ENCODE data around the gene AQP12A. TPM values are rescaled to one million over a fixed set of nuclear protein-coding genes. Genes with fewer than 3 reads are reported as not detected.

Gene AQP12A
- total RNA-seq, 1 donor from 2014 or later = not detected

DNA sequence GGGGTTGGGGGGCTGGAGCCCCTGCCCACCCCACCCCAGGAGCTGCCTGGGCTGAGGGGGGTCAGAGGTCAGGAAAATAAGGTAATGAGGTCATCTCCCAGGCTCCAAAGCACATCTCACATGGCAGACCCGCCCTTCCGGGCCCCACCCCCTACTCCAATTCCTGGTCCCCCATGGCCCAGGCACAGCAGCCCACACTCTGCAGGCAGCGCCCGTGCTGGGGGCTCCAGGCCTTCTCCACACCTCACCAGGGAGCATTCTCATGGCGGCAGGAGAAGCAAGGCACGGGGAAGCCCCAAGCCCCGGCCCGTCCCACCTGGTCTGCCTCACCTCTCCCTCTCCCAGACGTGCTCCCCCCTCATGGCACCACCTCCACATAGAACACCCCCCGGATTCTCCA is 43.8 kb downstream of the AQP12A start:
- peaks cover 16 to 36% (median 35%) of the 10 kb centered on the region in 3 donors for H3K27me3 ChIP-seq (ENCODE audit: control insufficient read depth in 3 of 3, insufficient read depth in 3 of 3, low read length in 3 of 3)

GRCh38 chr2:240736281-240737250 is 44.9 kb downstream of the AQP12A start:
- H3K27ac ChIP-seq (ENCODE audit: low read depth, low read length) = no peak overlapping the region
- peaks cover 6 to 33% (median 24%) of the 10 kb centered on the region in 3 donors for H3K27me3 ChIP-seq (ENCODE audit: control insufficient read depth in 3 of 3, insufficient read depth in 3 of 3, low read length in 3 of 3)
- no peaks in the 10 kb centered on the region for H3K9me3 ChIP-seq (ENCODE audit: control insufficient read depth in 3 of 3, low read length in 3 of 3)
- H3K4me1 ChIP-seq (ENCODE audit: control insufficient read depth in 3 of 3, insufficient read depth in 3 of 3, low read length in 3 of 3) = no peaks in the 10 kb centered on the region
- H3K4me3 ChIP-seq (ENCODE audit: low read length in 3 of 3) = no peak overlapping the region
- H3K9ac ChIP-seq (ENCODE audit: low read depth in 1 of 3, low read length in 3 of 3) = no peak overlapping the region
- H3K36me3 ChIP-seq (ENCODE audit: control insufficient read depth in 3 of 3, insufficient read depth in 3 of 3, low read length in 3 of 3) = no peaks in the 10 kb centered on the region

More for the DNA sequence above, 43.8 kb downstream of the AQP12A start:
- Histone ChIP-seq H3K4me1 (ENCODE audit: control insufficient read depth in 3 of 3, insufficient read depth in 3 of 3, low read length in 3 of 3) (no peaks in the 10 kb centered on the region), H3K27ac (ENCODE audit: low read depth, low read length) (no peak overlapping the region), H3K36me3 (ENCODE audit: control insufficient read depth in 3 of 3, insufficient read depth in 3 of 3, low read length in 3 of 3) (no peaks in the 10 kb centered on the region), H3K9me3 (ENCODE audit: control insufficient read depth in 3 of 3, low read length in 3 of 3) (no peaks in the 10 kb centered on the region), H3K4me3 (ENCODE audit: low read length in 3 of 3) (no peak overlapping the region), H3K9ac (ENCODE audit: low read depth in 1 of 3, low read length in 3 of 3) (no peak overlapping the region)

GRCh38 chr2:240737512-240737911 is 45.8 kb downstream of the AQP12A start:
- Histone ChIP-seq H3K27me3 (ENCODE audit: control insufficient read depth in 3 of 3, insufficient read depth in 3 of 3, low read length in 3 of 3) (peaks cover 6 to 36% (median 23%) of the 10 kb centered on the region in 3 donors), H3K4me1 (ENCODE audit: control insufficient read depth in 3 of 3, insufficient read depth in 3 of 3, low read length in 3 of 3) (no peaks in the 10 kb centered on the region), H3K9ac (ENCODE audit: low read depth in 1 of 3, low read length in 3 of 3) (no peak overlapping the region), H3K9me3 (ENCODE audit: control insufficient read depth in 3 of 3, low read length in 3 of 3) (no peaks in the 10 kb centered on the region), H3K27ac (ENCODE audit: low read depth, low read length) (no peak overlapping the region), H3K4me3 (ENCODE audit: low read length in 3 of 3) (no peak overlapping the region), H3K36me3 (ENCODE audit: control insufficient read depth in 3 of 3, insufficient read depth in 3 of 3, low read length in 3 of 3) (no peaks in the 10 kb centered on the region)

DNA sequence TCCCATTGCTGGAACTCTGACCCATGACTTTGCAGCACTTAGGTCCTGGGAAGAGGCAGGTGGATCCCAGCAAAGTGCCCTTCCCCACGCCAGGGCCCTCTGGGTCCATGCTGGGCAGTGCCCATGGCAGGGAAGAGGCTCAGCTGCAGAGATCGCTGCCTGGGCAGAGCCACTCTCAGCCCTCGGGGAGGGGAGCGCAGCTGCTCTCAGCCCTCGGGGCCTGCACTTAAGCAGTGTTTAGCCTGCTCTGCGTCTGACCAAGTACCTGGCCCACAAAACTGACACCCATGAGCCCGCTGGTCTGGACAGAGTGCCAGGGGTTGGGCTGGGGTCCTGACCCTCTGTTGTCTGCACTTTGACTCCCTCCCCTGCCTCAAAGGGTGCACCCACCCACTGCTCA is 46.3 kb downstream of the AQP12A start:
- no peaks in the 10 kb centered on the region for H3K4me1 ChIP-seq (ENCODE audit: control insufficient read depth in 3 of 3, insufficient read depth in 3 of 3, low read length in 3 of 3)
- no peak overlapping the region for H3K4me3 ChIP-seq (ENCODE audit: low read length in 3 of 3)
- H3K9ac ChIP-seq (ENCODE audit: low read depth in 1 of 3, low read length in 3 of 3) = no peak overlapping the region
- no peaks in the 10 kb centered on the region for H3K9me3 ChIP-seq (ENCODE audit: control insufficient read depth in 3 of 3, low read length in 3 of 3)
- H3K36me3 ChIP-seq (ENCODE audit: control insufficient read depth in 3 of 3, insufficient read depth in 3 of 3, low read length in 3 of 3) = no peaks in the 10 kb centered on the region
- no peak overlapping the region for H3K27ac ChIP-seq (ENCODE audit: low read depth, low read length)
- H3K27me3 ChIP-seq (ENCODE audit: control insufficient read depth in 3 of 3, insufficient read depth in 3 of 3, low read length in 3 of 3) = peaks cover 6 to 36% (median 23%) of the 10 kb centered on the region in 3 donors

- Histone ChIP-seq H3K9me3 (ENCODE audit: control insufficient read depth in 3 of 3, low read length in 3 of 3) (no peaks in the 10 kb centered on the region), H3K27ac (ENCODE audit: low read depth, low read length) (no peak overlapping the region), H3K27me3 (ENCODE audit: control insufficient read depth in 3 of 3, insufficient read depth in 3 of 3, low read length in 3 of 3) (peaks cover 3 to 30% (median 16%) of the 10 kb centered on the region in 3 donors)
Observed at GRCh38 chr2:240739797-240740196, 48.1 kb downstream of the AQP12A start.

GRCh38 chr2:240741091-240741490 is 49.4 kb downstream of the AQP12A start:
- Histone ChIP-seq H3K4me3 (ENCODE audit: low read length in 3 of 3) (no peak overlapping the region), H3K4me1 (ENCODE audit: control insufficient read depth in 3 of 3, insufficient read depth in 3 of 3, low read length in 3 of 3) (no peaks in the 10 kb centered on the region), H3K27me3 (ENCODE audit: control insufficient read depth in 3 of 3, insufficient read depth in 3 of 3, low read length in 3 of 3) (peaks cover 3 to 27% (median 13%) of the 10 kb centered on the region in 3 donors)

More at GRCh38 chr2:240739797-240740196, 48.1 kb downstream of the AQP12A start:
- Histone ChIP-seq H3K36me3 (ENCODE audit: control insufficient read depth in 3 of 3, insufficient read depth in 3 of 3, low read length in 3 of 3) (no peaks in the 10 kb centered on the region), H3K4me1 (ENCODE audit: control insufficient read depth in 3 of 3, insufficient read depth in 3 of 3, low read length in 3 of 3) (no peaks in the 10 kb centered on the region), H3K9ac (ENCODE audit: low read depth in 1 of 3, low read length in 3 of 3) (no peak overlapping the region), H3K4me3 (ENCODE audit: low read length in 3 of 3) (no peak overlapping the region)

GRCh38 chr2:240742602-240743095 is 51.0 kb downstream of the AQP12A start:
- Histone ChIP-seq H3K4me3 (ENCODE audit: low read length in 3 of 3) (no peak overlapping the region), H3K4me1 (ENCODE audit: control insufficient read depth in 3 of 3, insufficient read depth in 3 of 3, low read length in 3 of 3) (no peaks in the 10 kb centered on the region), H3K27me3 (ENCODE audit: control insufficient read depth in 3 of 3, insufficient read depth in 3 of 3, low read length in 3 of 3) (peaks cover 0 to 22% (median 8%) of the 10 kb centered on the region in 3 donors), H3K36me3 (ENCODE audit: control insufficient read depth in 3 of 3, insufficient read depth in 3 of 3, low read length in 3 of 3) (no peaks in the 10 kb centered on the region), H3K9ac (ENCODE audit: low read depth in 1 of 3, low read length in 3 of 3) (no peak overlapping the region), H3K27ac (ENCODE audit: low read depth, low read length) (no peak overlapping the region), H3K9me3 (ENCODE audit: control insufficient read depth in 3 of 3, low read length in 3 of 3) (no peaks in the 10 kb centered on the region)

More at GRCh38 chr2:240741091-240741490, 49.4 kb downstream of the AQP12A start:
- no peaks in the 10 kb centered on the region for H3K9me3 ChIP-seq (ENCODE audit: control insufficient read depth in 3 of 3, low read length in 3 of 3)
- no peak overlapping the region for H3K9ac ChIP-seq (ENCODE audit: low read depth in 1 of 3, low read length in 3 of 3)
- H3K36me3 ChIP-seq (ENCODE audit: control insufficient read depth in 3 of 3, insufficient read depth in 3 of 3, low read length in 3 of 3) = no peaks in the 10 kb centered on the region
- H3K27ac ChIP-seq (ENCODE audit: low read depth, low read length) = no peak overlapping the region

DNA sequence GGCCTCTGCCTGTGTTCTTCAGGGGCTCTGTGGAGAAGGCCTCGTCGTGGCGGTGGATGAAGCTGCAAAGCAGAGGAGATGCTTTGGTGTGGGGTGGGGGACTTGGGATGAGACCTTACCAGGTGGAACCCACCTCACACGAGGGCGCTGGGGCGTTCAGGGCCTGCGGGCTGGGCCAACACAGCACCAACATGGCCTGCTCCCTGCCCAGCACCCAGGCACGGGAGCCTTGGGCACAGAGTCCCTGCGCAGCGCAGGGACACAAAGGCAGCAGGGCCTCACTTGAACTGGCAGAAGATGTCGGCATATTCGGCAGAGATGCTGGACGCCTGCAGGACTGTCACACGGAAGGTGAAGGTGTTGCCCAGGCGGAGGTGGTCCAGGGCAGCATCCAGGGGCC is 53.8 kb downstream of the AQP12A start:
- Histone ChIP-seq H3K36me3 (ENCODE audit: control insufficient read depth in 3 of 3, insufficient read depth in 3 of 3, low read length in 3 of 3) (no peaks in the 10 kb centered on the region), H3K4me1 (ENCODE audit: control insufficient read depth in 3 of 3, insufficient read depth in 3 of 3, low read length in 3 of 3) (no peaks in the 10 kb centered on the region), H3K9me3 (ENCODE audit: control insufficient read depth in 3 of 3, low read length in 3 of 3) (no peaks in the 10 kb centered on the region), H3K27me3 (ENCODE audit: control insufficient read depth in 3 of 3, insufficient read depth in 3 of 3, low read length in 3 of 3) (peaks cover 0 to 16% (median 0%) of the 10 kb centered on the region in 3 donors), H3K4me3 (ENCODE audit: low read length in 3 of 3) (no peak overlapping the region), H3K27ac (ENCODE audit: low read depth, low read length) (no peak overlapping the region), H3K9ac (ENCODE audit: low read depth in 1 of 3, low read length in 3 of 3) (no peak overlapping the region)

GRCh38 chr2:240745962-240746361 is 54.3 kb downstream of the AQP12A start:
- no peaks in the 10 kb centered on the region for H3K9me3 ChIP-seq (ENCODE audit: control insufficient read depth in 3 of 3, low read length in 3 of 3)
- H3K4me3 ChIP-seq (ENCODE audit: low read length in 3 of 3) = no peak overlapping the region
- H3K27me3 ChIP-seq (ENCODE audit: control insufficient read depth in 3 of 3, insufficient read depth in 3 of 3, low read length in 3 of 3) = peaks cover 0 to 13% (median 0%) of the 10 kb centered on the region in 3 donors
- H3K4me1 ChIP-seq (ENCODE audit: control insufficient read depth in 3 of 3, insufficient read depth in 3 of 3, low read length in 3 of 3) = no peaks in the 10 kb centered on the region
- H3K27ac ChIP-seq (ENCODE audit: low read depth, low read length) = no peak overlapping the region
- no peak overlapping the region for H3K9ac ChIP-seq (ENCODE audit: low read depth in 1 of 3, low read length in 3 of 3)
- H3K36me3 ChIP-seq (ENCODE audit: control insufficient read depth in 3 of 3, insufficient read depth in 3 of 3, low read length in 3 of 3) = no peaks in the 10 kb centered on the region

DNA sequence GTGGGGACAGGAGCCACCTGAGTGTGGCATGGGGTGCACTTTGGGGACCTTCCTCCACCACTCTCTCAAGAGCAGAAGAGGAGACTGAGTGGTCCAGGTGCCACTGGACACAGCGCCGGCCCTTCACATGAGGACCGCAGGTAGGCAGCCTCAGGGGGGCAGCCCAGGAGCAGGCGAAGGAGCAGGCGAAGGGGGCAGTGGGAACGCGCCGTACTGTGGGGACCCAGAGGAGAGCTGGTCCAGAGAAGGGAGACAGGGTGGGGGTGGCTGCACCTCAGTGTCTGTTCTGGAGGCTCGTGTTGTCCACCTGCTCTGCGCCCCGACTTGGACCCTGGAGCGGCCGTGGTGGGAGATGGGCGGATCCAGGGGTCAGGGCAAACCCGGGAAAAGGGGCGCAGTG is 55.0 kb downstream of the AQP12A start:
- Histone ChIP-seq H3K36me3 (ENCODE audit: control insufficient read depth in 3 of 3, insufficient read depth in 3 of 3, low read length in 3 of 3) (no peaks in the 10 kb centered on the region), H3K9ac (ENCODE audit: low read depth in 1 of 3, low read length in 3 of 3) (no peak overlapping the region), H3K4me1 (ENCODE audit: control insufficient read depth in 3 of 3, insufficient read depth in 3 of 3, low read length in 3 of 3) (no peaks in the 10 kb centered on the region), H3K27me3 (ENCODE audit: control insufficient read depth in 3 of 3, insufficient read depth in 3 of 3, low read length in 3 of 3) (peaks cover 0 to 9% (median 0%) of the 10 kb centered on the region in 3 donors), H3K9me3 (ENCODE audit: control insufficient read depth in 3 of 3, low read length in 3 of 3) (no peaks in the 10 kb centered on the region), H3K27ac (ENCODE audit: low read depth, low read length) (no peak overlapping the region), H3K4me3 (ENCODE audit: low read length in 3 of 3) (no peak overlapping the region)

All from skeletal muscle tissue (tissue), 4 donors.